A172 (cell line): ENCODE data around the gene CCDC187. TPM values are rescaled to one million over a fixed set of nuclear protein-coding genes. Genes with fewer than 3 reads are reported as not detected.

Source experiments
- DNase-seq: peaks from one replicate; pipeline ENCODE4 v3.0.0-alpha.2; 2015; ENCODE audit warnings: low spot score
- total RNA-seq: library from RNA; depleted of rRNA; stranded (reverse); fragments of >200 nt; shearing (Covaris generic); gene quantifications from 2 replicates; pipeline ENCODE4 v1.2.3, GENCODE V29; 2014

The CCDC187 gene
- total RNA-seq, 1 experiment from 2014 or later, result 0.07 TPM

DNA sequence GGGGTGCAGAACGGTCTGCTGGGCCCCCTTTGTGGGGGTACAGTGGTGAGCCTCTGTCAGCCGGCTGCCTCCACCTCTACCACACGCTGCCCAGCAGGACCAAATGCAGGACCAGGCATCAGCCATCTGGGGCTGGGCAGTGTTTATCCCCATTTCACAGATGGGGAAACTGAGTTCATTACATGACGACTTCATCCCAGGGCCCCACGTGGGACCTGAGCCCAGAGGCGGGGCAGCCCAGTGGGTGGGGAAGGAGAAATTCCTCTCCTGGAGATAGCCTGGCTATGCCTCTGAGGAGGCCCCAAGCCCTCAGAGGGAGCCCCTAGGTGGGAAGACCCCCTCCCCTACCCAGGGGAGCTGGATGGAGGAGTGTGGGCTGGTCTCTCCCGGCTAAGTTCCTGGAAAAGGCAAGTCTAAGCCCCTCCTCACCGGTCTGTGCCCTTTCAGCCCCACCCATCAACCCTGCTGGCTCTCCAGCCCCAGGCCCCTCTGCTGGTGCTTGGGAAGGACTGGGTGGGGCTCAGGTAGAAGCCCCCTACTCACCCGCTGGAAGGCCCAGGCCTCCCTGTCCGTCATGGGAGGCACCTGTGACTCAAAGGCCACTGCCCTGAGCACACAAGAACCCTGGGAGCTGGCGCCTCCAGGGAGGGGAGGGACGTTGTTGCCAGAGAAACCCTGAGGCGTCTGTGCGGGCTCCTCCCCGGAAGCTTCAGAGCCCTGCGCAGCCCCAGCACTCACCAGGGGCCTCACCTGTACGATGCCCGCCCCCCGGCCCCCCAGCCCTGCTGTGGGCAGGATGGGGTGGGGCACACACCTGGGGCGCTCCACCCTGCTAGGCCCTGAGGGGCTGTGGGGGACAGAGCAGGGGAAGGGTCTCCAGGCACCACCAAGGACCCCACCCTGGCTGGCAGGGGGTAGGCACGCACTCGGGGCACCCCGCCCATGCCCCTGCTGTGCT is 7.4 kb upstream of the CCDC187 start:
- no peak for DNase-seq

- no peak for DNase-seq
Observed at GRCh38 chr9:136310273-136311030, 6.6 kb upstream of the CCDC187 start.

- DNase-seq, result no peak
Observed at GRCh38 chr9:136309806-136310220, 5.9 kb upstream of the CCDC187 start.

DNA sequence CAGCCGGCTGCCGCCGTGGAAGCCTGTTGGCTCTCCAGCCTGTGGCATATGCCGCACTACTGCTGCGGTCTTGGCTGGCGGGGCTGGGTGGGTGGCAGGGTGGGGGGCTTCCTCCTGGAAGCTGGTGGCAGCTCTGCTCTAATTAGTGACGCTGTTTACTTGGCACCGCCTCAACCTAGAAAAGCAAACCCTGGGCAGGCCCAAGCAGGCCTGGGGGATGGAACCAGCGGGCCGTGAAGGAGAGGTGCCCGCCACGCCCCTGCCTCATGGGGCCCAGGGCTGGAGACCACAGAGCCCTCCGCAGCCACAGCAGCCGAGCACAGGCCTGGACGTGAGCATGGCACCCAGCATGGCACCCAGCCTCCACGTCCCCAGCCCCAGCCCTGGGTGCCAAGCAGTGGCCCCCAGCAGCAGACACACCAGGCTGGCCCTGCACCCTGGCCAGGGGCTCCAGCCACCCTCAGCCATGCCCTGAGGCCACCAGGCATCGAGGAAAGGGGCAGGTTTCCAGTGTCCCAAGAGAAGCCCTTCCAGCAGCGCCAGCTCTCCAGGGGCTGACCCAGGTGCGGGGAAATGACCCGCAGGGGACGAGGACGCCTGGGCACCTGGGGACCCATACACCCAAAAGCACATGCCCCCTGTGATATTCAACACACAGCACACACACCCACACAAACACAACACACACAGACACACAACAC is 5.4 kb upstream of the CCDC187 start:
- no peak for DNase-seq

- DNase-seq, result no peak
Observed at GRCh38 chr9:136308702-136309053, 4.8 kb upstream of the CCDC187 start.

DNA sequence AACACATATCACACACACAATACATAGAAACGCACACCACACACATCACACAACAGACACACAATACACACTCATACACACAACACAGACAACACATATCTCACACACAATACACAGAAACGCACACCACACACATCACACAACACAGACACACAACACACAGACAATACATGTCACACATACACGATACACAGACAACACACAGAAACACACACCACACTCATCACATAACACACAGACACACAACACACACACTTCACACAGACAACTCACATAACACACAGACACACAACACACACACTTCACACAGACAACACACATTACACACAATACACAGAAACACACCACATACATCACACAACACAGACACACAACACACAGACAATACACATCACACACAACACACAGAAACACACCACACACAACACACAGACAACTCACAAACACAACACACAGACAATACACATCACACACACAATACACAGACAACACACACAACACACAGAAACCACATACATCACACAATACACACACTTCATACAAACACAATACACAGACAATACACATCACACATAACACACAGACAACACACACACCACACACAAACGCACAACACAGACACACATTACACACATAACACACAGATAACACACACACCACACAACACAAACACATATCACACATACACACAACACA is 4.3 kb upstream of the CCDC187 start:
- no peak for DNase-seq

DNA sequence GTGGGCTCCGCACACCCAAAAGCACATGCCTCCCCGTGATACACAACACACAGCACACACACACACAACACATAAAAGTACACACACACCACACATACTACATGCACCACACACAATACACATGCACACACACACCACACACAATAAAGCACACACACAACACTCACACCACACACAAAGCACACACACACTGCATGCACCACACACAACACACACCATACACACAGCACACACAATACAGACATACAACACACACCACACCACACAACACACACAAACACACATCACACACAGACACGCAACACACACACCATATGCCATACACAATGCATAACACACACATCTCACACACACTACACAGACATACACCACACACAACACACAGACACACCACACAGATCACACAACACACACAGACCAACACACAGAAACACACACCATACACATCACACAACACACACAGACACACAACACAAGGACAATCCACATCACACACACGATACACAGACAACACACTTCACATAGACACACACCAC is 3.4 kb upstream of the CCDC187 start:
- DNase-seq, result no peak

GRCh38 chr9:136306211-136307208 is 2.6 kb upstream of the CCDC187 start:
- DNase-seq, result no peak

DNA sequence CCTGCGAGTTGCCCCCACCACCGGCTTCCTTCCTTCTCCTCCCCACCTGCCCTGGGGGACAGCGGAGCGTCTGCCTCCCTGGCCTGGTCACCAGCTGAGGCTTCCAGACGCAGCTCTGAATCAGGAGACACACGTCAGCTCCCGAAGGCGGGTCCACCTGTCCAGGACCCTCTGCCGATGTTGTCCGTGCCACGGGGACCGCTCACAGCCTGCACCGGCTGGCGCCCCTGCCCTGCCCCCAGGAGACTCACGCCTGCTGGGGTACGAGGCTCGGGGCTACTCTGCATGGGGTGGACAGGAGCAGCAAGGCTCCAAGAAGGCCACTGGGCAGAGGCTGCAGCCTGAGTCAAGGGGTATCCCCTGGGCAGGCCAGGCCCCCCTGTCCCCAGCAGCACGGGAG is 1.9 kb upstream of the CCDC187 start:
- DNase-seq, result no peak

DNA sequence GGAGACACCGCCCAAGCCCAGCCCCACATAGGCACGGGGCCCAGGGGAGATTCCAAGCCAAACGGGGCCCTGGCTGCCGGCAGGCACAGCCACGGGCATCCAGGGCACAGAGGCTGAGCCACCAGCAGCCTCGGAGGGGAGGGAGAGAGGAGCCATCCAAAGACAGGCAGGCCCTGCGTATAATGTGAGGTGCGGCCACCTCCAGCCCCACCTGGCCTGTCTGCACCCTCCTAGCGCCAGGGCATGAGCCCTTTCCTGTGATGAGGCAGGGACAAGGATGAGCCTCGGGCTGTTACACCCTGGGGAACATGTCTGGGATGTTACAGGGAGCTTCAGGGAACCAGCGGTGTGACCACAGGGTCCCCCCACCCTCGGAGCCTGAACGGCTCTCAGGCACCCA is 1.1 kb upstream of the CCDC187 start:
- DNase-seq, result no peak

DNA sequence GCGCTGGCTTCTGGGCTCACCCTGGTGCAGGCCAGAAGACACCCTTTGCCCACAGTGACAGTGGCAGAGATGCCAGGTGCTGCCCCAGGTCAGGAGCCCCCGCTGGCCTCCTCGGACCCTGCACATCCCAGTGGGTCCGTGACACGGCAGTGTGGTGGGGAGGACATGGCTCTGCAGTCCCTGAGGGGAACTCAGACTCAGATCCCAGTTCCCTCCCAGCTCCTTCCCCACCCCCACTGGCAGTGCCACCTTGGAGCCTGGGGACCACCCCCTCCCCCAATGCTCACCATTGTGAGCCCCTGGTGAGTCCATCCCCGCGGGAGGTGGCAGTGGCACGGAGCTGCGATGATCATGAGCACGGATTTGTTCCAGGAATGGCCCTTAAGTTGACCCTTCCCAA is 562 bp upstream of the CCDC187 start:
- no peak for DNase-seq

- DNase-seq, result no peak
Observed at GRCh38 chr9:136303066-136303824, 649 bp downstream of the CCDC187 start.

- no peak for DNase-seq
Observed at GRCh38 chr9:136302527-136302926, 1.4 kb downstream of the CCDC187 start.

DNA sequence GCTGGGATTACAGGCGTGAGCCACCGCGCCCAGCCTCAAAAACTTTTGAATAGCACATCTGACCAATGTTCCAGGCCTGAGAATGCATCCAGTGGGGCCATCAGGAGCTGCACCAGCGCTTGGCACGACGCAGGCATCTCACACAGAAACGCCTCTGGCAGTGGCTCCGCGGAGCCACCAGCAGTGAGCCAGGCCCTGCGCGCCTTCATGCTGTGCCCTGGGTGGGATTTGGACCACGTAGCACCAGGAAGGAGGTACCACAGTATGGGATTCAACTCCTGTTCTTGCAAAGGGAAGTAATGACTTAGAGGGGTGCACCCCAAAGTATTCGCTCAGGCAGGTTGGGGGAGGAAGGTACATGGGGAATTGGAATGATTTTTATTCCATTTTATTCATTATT is 3.0 kb downstream of the CCDC187 start:
- DNase-seq, result no peak

GRCh38 chr9:136300016-136300545 is 3.8 kb downstream of the CCDC187 start:
- DNase-seq, result no peak

GRCh38 chr9:136299541-136299940 is 4.4 kb downstream of the CCDC187 start:
- no peak for DNase-seq

GRCh38 chr9:136299116-136299515 is 4.8 kb downstream of the CCDC187 start:
- DNase-seq, result no peak

GRCh38 chr9:136297766-136298735 is 5.8 kb downstream of the CCDC187 start:
- no peak for DNase-seq
